H1 (cell line): ENCODE results near the gene CYB5R3. TPM values are rescaled to one million over a fixed set of nuclear protein-coding genes. Genes with fewer than 3 reads are reported as not detected.

ENCODE experiments used
- CTCF ChIA-PET: fragments of 300-600 bp; sonication (Branson Sonifier 250); formaldehyde crosslinking; loops from one replicate; lab custom pipeline; 2021; ENCODE audit not compliant: partially characterized antibody; lab: Charles Lee
- POLR2A ChIA-PET: fragments of 300-600 bp; sonication (Branson Sonifier 250); formaldehyde crosslinking; loops from one replicate; lab custom pipeline; 2021; ENCODE audit warnings: inconsistent platforms; ENCODE audit not compliant: partially characterized antibody; lab: Charles Lee
- DNase-seq, 2 experiments: peaks; one replicate each; pipeline versions ENCODE4 v3.0.0 to v3.0.0-alpha.2; 2010 to 2022; ENCODE audit warnings: low spot score in 2 of 2, low read depth in 1 of 2, mixed read lengths in 1 of 2
- FAIRE-seq: peaks from 2 replicates; lab custom pipeline; 2011; peaks lifted over from hg19 to GRCh38; lab: Jason Lieb, UNC
- H2AFZ ChIP-seq: 2 replicates; pipeline ENCODE4 v1.8.1; 2012; ENCODE audit warnings: low read length, inconsistent platforms
- H2AK5ac ChIP-seq: 2 replicates; pipeline ENCODE4 v1.6.1; 2013; ENCODE audit warnings: low read depth, low read length
- H2BK120ac ChIP-seq: replicated peaks from 2 replicates; pipeline ENCODE3; 2013; ENCODE audit warnings: low read depth, low read length, inconsistent platforms
- H2BK12ac ChIP-seq: 2 replicates; pipeline ENCODE4 v1.6.1; 2013; ENCODE audit warnings: low read depth, low read length
- H2BK15ac ChIP-seq: 2 replicates; pipeline ENCODE4 v1.6.1; 2013; ENCODE audit warnings: low read length
- H2BK20ac ChIP-seq: 2 replicates; pipeline ENCODE4 v1.6.1; 2013; ENCODE audit warnings: low read length
- H2BK5ac ChIP-seq: 2 replicates; pipeline ENCODE4 v1.6.1; 2013; ENCODE audit warnings: low read depth, low read length
- H3K14ac ChIP-seq: 2 replicates; pipeline ENCODE4 v1.6.1; 2013; ENCODE audit warnings: inconsistent platforms; ENCODE audit not compliant: insufficient read length
- H3K18ac ChIP-seq: 2 replicates; pipeline ENCODE4 v1.6.1; 2013; ENCODE audit warnings: low read length; ENCODE audit errors: extremely low read depth
- H3K23ac ChIP-seq: 2 replicates; pipeline ENCODE4 v1.6.1; 2013; ENCODE audit warnings: inconsistent platforms; ENCODE audit not compliant: insufficient read length
- H3K23me2 ChIP-seq: 2 replicates; pipeline ENCODE4 v1.6.1; 2013; ENCODE audit warnings: low read depth, low read length
- H3K27ac ChIP-seq: 2 replicates; pipeline ENCODE4 v1.6.1; 2011; ENCODE audit warnings: low read depth, low read length, inconsistent platforms
- H3K27me3 ChIP-seq, 4 experiments: replicated peaks in 1 of 4; 1 replicate in 1 of 4; 2 replicates in 3 of 4; pipeline versions ENCODE4 v1.6.1 to v1.8.1; 2011 to 2013; ENCODE audit warnings: low read length in 3 of 4, mild to moderate bottlenecking in 3 of 4, inconsistent platforms in 2 of 4, mixed read lengths in 2 of 4, moderate library complexity in 1 of 4; ENCODE audit not compliant: control insufficient read depth in 3 of 4, insufficient read depth in 3 of 4; ENCODE audit errors: extremely low read depth in 1 of 4
- H3K36me3 ChIP-seq, 4 experiments: 2 replicates each; pipeline versions ENCODE4 v1.6.1 to v1.8.1; 2011 to 2013; ENCODE audit warnings: mild to moderate bottlenecking in 4 of 4, low read length in 3 of 4, moderate library complexity in 2 of 4, control low read depth in 1 of 4, inconsistent platforms in 1 of 4; ENCODE audit not compliant: insufficient read depth in 4 of 4, control insufficient read depth in 2 of 4
- H3K4ac ChIP-seq: replicated peaks from 2 replicates; pipeline ENCODE3; 2013; ENCODE audit warnings: low read length, low read depth, mixed read lengths, inconsistent platforms; ENCODE audit not compliant: insufficient read length
- H3K4me1 ChIP-seq, 4 experiments: replicated peaks in 1 of 4; 1 replicate in 1 of 4; 2 replicates in 3 of 4; pipeline versions ENCODE4 v1.6.1 to v1.8.1; 2011 to 2013; ENCODE audit warnings: low read length in 3 of 4, inconsistent platforms in 2 of 4, mixed read lengths in 1 of 4; ENCODE audit not compliant: insufficient read depth in 4 of 4, control insufficient read depth in 3 of 4
- H3K4me2 ChIP-seq, 2 experiments: 2 replicates each; pipeline versions ENCODE4 v1.6.1 to v1.8.1; 2011 to 2013; ENCODE audit warnings: low read depth in 2 of 2, low read length in 2 of 2, control low read depth in 1 of 2, inconsistent platforms in 1 of 2, mild to moderate bottlenecking in 1 of 2; ENCODE audit not compliant: insufficient read depth in 1 of 2
- H3K4me3 ChIP-seq, 4 experiments: fragments of 200-600, 300-600 bp in 1 of 4; sonication (generic), shearing (Covaris generic), sonication (Bioruptor Twin) in 1 of 4; 2 replicates each; pipeline versions ENCODE4 v1.5.1 to v1.8.1; 2011 to 2016; ENCODE audit warnings: low read length in 4 of 4, low read depth in 3 of 4, control low read depth in 2 of 4, inconsistent platforms in 2 of 4, mild to moderate bottlenecking in 2 of 4, mixed read lengths in 1 of 4, moderate library complexity in 1 of 4; ENCODE audit not compliant: insufficient read depth in 2 of 4; ENCODE audit errors: extremely low read depth in 1 of 4
- H3K56ac ChIP-seq: replicated peaks from 2 replicates; pipeline ENCODE3; 2013; ENCODE audit warnings: low read depth, mild to moderate bottlenecking, mixed read lengths, low read length, inconsistent platforms; ENCODE audit not compliant: insufficient read length
- H3K79me1 ChIP-seq: 2 replicates; pipeline ENCODE4 v1.6.1; 2013; ENCODE audit warnings: low read depth, low read length, control low read depth
- H3K79me2 ChIP-seq, 2 experiments: 2 replicates each; pipeline versions ENCODE4 v1.6.1 to v1.8.1; 2012 to 2013; ENCODE audit warnings: low read length in 2 of 2, mild to moderate bottlenecking in 2 of 2, inconsistent platforms in 1 of 2; ENCODE audit not compliant: insufficient read depth in 2 of 2, control insufficient read depth in 1 of 2
- H3K9ac ChIP-seq, 4 experiments: replicated peaks in 1 of 4; 1 replicate in 1 of 4; 2 replicates in 3 of 4; pipeline versions ENCODE4 v1.6.1 to v1.8.1; 2011 to 2013; ENCODE audit warnings: low read depth in 3 of 4, low read length in 3 of 4, control low read depth in 2 of 4, mild to moderate bottlenecking in 2 of 4, moderate library complexity in 2 of 4, inconsistent platforms in 1 of 4; ENCODE audit errors: extremely low read depth in 1 of 4
- H3K9me3 ChIP-seq, 2 experiments: 2 replicates each; pipeline versions ENCODE4 v1.6.1 to v1.8.1; 2012 to 2013; ENCODE audit warnings: mild to moderate bottlenecking in 2 of 2, moderate library complexity in 2 of 2, control low read depth in 1 of 2, inconsistent platforms in 1 of 2, low read depth in 1 of 2, low read length in 1 of 2, mixed read lengths in 1 of 2; ENCODE audit not compliant: insufficient read depth in 2 of 2
- H4K20me1 ChIP-seq, 2 experiments: replicated peaks in 1 of 2; 2 replicates each; pipeline versions ENCODE3 to v1.8.1; 2011 to 2013; ENCODE audit warnings: inconsistent platforms in 2 of 2, low read length in 2 of 2, mild to moderate bottlenecking in 1 of 2; ENCODE audit not compliant: insufficient read depth in 2 of 2, control insufficient read depth in 1 of 2
- H4K5ac ChIP-seq: 2 replicates; pipeline ENCODE4 v1.6.1; 2013; ENCODE audit warnings: low read length, low read depth, mixed read lengths, inconsistent platforms; ENCODE audit not compliant: insufficient read length
- H4K8ac ChIP-seq: 2 replicates; pipeline ENCODE4 v1.8.0; 2013; ENCODE audit warnings: mild to moderate bottlenecking, moderate library complexity, low read length, inconsistent platforms; ENCODE audit not compliant: insufficient read depth; ENCODE audit errors: extremely low read depth
- H4K91ac ChIP-seq: replicated peaks from 2 replicates; pipeline ENCODE3; 2013; ENCODE audit warnings: low read length, mixed read lengths, inconsistent platforms; ENCODE audit not compliant: insufficient read length
- JUND ChIP-seq: IDR thresholded peaks from 2 replicates; pipeline ENCODE4 v1.6.1; 2011; ENCODE audit warnings: mild to moderate bottlenecking, improper control_type of control experiment, low read length
- RXRA ChIP-seq: IDR thresholded peaks from 2 replicates; pipeline ENCODE4 v1.6.1; 2011; ENCODE audit warnings: low read depth, mild to moderate bottlenecking, low read length, moderate library complexity; ENCODE audit not compliant: insufficient read depth
- ZNF274 ChIP-seq: IDR thresholded peaks from 2 replicates; pipeline ENCODE4 v1.7.0; 2012; ENCODE audit warnings: low read length, borderline replicate concordance; ENCODE audit errors: extremely low read depth
- WGBS, 2 experiments: shearing (Covaris generic) in 1 of 2; methylation state at CpG; one replicate each; pipeline versions ENCODE4 v1.1.6 to v1.1.7; 2013 to 2015; ENCODE audit warnings: low lambda C conversion rate in 2 of 2, mixed read lengths in 2 of 2, inconsistent platforms in 1 of 2, low coverage in 1 of 2, missing lambda C conversion rate in 1 of 2; ENCODE audit not compliant: insufficient replicate concordance in 2 of 2, insufficient coverage in 1 of 2, insufficient read length in 1 of 2; ENCODE audit errors: extremely low coverage in 1 of 2, missing lambda C conversion rate in 1 of 2; 5-methylcytosine and 5-hydroxymethylcytosine counted together
- polyA plus RNA-seq, 7 experiments: library from polyadenylated mRNA; depleted of rRNA in 3 of 7; stranded (reverse) in 5 of 7; unstranded in 2 of 7; fragments of >200 nt in 5 of 7; fragments of 200-250 nt in 2 of 7; gene quantifications; 1 replicate in 5 of 7; 2 replicates in 1 of 7; 4 replicates in 1 of 7; pipeline versions ENCODE4 v1.2.1 to v1.2.3, GENCODE V29; 2011 to 2013; ENCODE audit warnings: missing spikeins in 2 of 7, mixed read lengths in 2 of 7
- total RNA-seq: library from RNA; stranded (reverse); fragmentation: NEBNext Ultra II Directional; extraction: Animal tissue kit (Norgen Biotek cat#: 25700); gene quantifications from 2 replicates; pipeline ENCODE4 v1.2.1, GENCODE V29; 2021

Gene CYB5R3
- total and polyA plus RNA-seq, 2 of the 8 experiments (the other 6 are each of a cell fraction or from before 2014, with no cell fraction given) = 75.3 to 113 TPM

DNA sequence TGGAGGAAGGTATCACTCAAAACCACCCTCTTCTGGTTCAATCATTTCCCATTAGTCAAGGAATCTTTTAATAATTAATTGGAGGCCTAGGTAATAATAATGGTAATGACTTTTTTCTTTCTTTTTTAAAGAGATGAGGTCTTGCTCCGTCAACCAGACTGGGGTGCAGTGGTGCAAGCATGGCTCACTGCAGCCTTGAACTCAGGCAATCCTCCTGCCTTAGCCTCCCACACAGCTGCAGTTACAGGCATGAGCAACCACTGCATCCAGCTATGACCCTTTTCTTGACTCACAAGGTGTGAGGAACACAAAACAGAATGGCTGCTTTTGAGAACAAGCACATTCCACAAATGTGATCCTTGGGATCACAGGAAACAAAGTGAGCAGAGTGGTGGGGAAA is 38.1 kb downstream of the CYB5R3 start:
- H2BK12ac ChIP-seq = no peak overlapping the region
- no peak for FAIRE-seq
- peaks cover 17% of the 10 kb centered on the region for H3K79me1 ChIP-seq
- peaks cover 13 to 25% of the 10 kb centered on the region in 2 experiments for H4K20me1 ChIP-seq
- no peaks in the 10 kb centered on the region for H3K27me3 ChIP-seq
- no peak for DNase-seq
- H3K4ac ChIP-seq = no peak overlapping the region
- H2BK5ac ChIP-seq = no peak overlapping the region
- H3K56ac ChIP-seq = no peak overlapping the region
- ChIA-PET CTCF (interaction anchor here (0.8 to 3.4 kb wide), 3 partner anchors 15 to 442 kb away, joined by 3 to 19 read pairs (median 3); no protein-coding TSS in a partner anchor), POLR2A (interaction anchor here (1.8 to 13.9 kb wide), 3 partner anchors 15 to 42 kb away, joined by 5 to 399 read pairs (median 85); no protein-coding TSS in a partner anchor)
- H3K4me1 ChIP-seq = peaks cover 6 to 8% (median 7%) of the 10 kb centered on the region in 4 experiments
- peaks cover 47 to 73% of the 10 kb centered on the region in 2 experiments for H3K79me2 ChIP-seq
- peaks cover 0 to 5% of the 10 kb centered on the region in 2 experiments; a peak in 1 of 4 replicates for H3K9me3 ChIP-seq
- H4K5ac ChIP-seq = no peak overlapping the region
- H3K4me3 ChIP-seq = no peak overlapping the region
- no peak overlapping the region for H4K91ac ChIP-seq
- H3K9ac ChIP-seq = no peak overlapping the region; a peak in 1 of 7 replicates
- H3K18ac ChIP-seq = no peak overlapping the region
- peaks cover 0 to 10% (median 4%) of the 10 kb centered on the region in 4 experiments; a peak in 4 of 8 replicates for H3K36me3 ChIP-seq
- no peak overlapping the region for H2BK15ac ChIP-seq
- H4K8ac ChIP-seq = no peak overlapping the region
- H2BK120ac ChIP-seq = no peak overlapping the region
- no peak overlapping the region for H2AFZ ChIP-seq
- peaks cover 6% of the 10 kb centered on the region; the same call in 1 of the 2 replicates for H3K23me2 ChIP-seq
- H3K4me2 ChIP-seq = no peak overlapping the region
- 77% methylated on average over 1 of the region's 1 CpG; no CpG with 5 or more reads in 1 of the 2 experiments for WGBS, 2 experiments
- H2AK5ac ChIP-seq = no peak overlapping the region
- no peak overlapping the region for H3K14ac ChIP-seq
- no peak overlapping the region for H3K27ac ChIP-seq
- TF ChIP-seq JUND = no peak
- TF ChIP-seq RXRA = no peak
- no peak for TF ChIP-seq ZNF274
- no peak overlapping the region for H3K23ac ChIP-seq
- no peak overlapping the region for H2BK20ac ChIP-seq
